DMS114 treated with DMSO at 0.1 percent for 48 hours (cell line): ENCODE measurements around the gene IFNLR1.

Experiments used
- DNase-seq: peaks from one replicate; lab custom pipeline; 2025; ENCODE audit not compliant: unreplicated experiment; lab: John Stamatoyannopoulos, UW

IFNLR1 gene

DNA sequence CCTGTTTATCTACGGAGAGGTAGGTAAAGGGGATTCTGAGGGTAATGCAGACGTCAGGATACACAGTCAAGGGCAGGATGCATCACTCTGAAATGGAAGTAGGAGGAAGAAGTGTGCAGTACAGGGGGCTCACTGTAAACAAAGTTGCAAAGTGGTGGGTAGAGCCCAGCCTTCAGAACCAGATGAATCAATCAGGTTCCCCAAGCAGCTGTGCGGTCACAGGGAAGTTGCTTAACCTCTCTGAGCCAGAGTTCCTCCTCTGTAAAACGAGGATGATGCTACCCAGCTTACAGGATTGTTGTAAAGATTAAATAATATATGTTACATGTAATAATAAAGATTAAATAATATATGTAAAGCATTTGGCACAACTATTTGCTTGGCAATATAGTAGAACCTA is 61.6 kb downstream of the IFNLR1 start:
- no peak for DNase-seq

GRCh38 chr1:24124980-24125379 is 62.1 kb downstream of the IFNLR1 start:
- DNase-seq: no peak

DNA sequence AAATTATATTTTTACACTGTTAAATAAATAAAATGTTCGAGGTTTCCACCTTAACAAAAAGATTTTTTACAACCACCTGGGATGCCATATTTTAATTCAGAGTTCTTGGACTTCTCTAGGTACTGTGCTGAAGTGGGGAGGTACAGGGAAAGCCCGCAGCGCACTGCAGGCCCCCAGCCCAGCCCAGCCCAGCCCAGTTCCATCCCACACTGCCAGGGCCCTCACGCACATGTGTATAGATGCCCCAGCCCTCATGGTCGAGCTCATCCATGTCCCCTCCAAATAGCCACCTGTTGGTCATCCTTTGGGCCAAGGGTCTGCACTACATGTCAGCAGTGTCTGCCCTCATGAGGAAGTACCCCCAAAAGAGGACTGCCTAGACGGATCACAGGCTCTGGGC is 63.5 kb downstream of the IFNLR1 start:
- DNase-seq: no peak

GRCh38 chr1:24122776-24123175 is 64.3 kb downstream of the IFNLR1 start:
- no peak for DNase-seq

- no peak for DNase-seq
These were observed 65.7 kb downstream of the IFNLR1 start for GRCh38 chr1:24121406-24121805.

DNA sequence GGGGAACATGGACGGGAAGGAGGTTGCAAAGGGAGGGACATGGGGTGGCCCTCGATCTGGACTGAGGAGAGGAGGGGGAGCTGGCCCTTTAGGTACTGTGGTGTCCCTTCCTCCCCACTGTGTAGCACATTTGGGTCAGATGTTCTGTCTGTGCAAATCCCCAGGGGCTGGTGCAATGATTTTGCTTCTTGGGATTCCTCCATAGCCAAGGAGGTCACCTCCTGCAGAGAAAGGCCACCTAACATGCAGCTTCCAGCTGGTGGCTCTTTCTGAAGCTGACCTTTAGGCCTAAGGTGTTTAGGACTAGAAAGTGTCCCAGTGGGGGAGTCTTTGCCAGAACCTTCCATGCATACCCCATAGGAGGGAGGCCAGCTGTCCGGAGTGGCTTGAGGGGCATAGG is 66.1 kb downstream of the IFNLR1 start:
- DNase-seq: no peak

DNA sequence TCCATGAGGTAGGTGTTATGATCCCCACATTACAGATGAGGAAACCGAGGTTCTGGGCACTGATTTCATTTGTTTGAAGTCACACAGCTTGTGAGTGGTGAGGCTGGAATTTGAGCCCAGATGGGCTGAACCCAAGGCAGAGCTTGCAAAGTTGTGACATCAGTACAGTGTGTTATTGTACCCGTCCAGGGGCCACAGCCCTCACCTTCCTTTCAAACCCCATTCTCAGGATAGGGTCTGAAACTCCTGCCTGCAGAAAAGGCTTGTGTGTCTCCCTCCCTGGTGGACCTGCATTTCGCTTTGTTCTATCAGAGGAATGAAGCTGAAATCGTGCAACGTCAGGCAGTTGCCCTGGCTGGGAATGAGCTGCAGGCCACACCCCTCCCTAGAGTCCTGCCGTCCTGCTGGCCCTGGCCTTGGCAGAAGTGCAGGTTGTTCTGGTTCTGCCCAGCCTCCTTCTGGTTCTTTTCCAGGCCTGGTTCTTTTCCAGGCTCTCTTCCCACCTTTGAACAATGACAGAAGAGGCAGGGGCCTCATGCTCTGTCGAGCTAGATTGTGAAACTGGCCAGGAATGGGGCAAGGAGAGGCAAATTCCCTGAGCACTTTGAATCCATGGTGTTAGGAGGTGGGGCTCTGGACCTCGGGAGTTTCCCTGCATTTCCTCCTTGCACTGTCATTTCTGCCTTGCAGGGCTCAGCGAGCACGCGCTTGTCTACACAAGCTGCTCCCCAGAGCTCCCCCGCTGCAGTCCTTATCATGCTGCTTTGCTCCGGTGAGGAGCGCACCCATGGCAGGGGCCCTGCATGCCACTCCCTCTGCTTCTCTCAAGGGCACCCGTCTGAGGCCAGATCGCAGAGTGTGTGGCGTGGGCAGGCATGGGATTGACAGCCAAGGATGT is 67.0 kb downstream of the IFNLR1 start:
- no peak for DNase-seq

- DNase-seq: no peak
These were observed 67.6 kb downstream of the IFNLR1 start for GRCh38 chr1:24119489-24119858.

- DNase-seq: no peak
These were observed 68.5 kb downstream of the IFNLR1 start for GRCh38 chr1:24118410-24119242.

DNA sequence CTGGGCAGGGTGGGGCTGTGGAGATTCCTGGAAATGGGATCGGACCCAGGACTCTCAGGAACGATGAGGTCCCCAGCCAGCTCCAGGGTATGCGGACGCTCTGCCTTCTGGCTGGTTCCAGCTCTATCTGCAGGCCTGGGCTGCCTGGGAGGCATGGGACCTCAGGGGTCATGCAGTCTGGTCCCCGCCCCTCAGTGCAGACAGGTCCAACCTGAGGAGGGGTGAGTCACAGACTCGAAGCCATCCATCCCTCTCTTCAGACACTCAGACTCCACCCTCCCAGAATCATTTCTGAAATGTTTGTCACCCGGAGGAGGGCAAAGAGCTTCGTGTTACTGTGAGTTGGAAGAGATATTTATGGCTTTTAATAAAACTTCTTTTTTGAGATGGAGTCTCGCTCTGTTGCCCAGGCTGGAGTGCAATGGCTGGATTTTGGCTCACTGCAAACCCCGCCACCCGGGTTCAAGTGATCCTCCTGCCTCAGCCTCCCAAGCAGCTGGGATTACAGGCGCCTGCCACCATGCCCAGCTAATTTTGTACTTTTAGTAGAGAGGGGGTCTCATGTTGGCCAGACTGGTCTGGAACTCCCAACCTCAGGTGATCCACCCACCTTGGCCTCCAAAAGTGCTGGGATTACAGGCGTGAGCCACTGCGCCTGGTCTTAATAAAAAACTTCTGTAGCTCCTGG is 69.2 kb downstream of the IFNLR1 start:
- DNase-seq: no peak

DNA sequence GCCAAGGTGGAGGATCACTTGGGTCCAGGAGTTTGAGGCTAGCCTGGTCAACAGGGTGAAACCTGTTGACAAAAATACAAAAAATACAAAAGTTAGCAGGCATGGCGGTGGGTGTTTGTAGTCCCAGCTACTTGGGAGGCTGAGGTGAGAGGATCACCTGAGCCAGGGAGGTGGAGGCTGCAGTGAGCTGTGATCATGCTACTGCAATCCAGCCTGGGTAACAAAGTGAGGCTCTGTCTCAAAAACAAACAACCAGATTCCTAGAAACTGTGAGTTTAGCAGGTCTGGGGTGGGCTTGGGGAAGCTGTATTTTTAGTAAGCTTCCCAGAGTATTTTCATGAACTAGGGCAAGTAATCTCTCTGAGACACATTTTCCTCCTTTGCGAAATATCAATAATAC is 70.0 kb downstream of the IFNLR1 start:
- no peak for DNase-seq

GRCh38 chr1:24114753-24115152 is 72.3 kb downstream of the IFNLR1 start:
- no peak for DNase-seq

DNA sequence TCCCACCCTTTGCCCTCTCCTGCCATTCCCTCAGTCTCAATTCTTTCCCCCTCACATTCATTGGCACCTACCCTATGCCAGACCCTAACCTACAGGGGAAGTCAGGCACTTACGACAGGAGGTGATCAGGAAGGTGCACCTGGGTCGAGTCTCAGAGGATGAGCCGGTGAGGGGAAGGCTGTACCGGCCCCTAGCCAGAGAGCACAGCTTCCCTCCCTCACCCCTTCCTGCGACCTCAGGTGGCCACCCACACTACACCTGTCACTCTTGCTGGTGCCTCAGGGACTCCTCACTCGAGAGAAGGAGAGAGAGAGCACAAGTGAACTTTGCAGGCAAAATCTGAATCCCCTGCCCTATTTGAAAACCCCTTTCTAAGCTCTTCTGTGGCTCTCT is 73.5 kb downstream of the IFNLR1 start:
- no peak for DNase-seq

GRCh38 chr1:24111996-24112779 is 74.9 kb downstream of the IFNLR1 start, which contains the start of gene MYOM3:
Gene MYOM3, minus strand, starts transcription at chr1:24112135. Its CDS starts 3,499 bp downstream, at chr1:24108636.
- peak; percentile 40 for DNase-seq

DNA sequence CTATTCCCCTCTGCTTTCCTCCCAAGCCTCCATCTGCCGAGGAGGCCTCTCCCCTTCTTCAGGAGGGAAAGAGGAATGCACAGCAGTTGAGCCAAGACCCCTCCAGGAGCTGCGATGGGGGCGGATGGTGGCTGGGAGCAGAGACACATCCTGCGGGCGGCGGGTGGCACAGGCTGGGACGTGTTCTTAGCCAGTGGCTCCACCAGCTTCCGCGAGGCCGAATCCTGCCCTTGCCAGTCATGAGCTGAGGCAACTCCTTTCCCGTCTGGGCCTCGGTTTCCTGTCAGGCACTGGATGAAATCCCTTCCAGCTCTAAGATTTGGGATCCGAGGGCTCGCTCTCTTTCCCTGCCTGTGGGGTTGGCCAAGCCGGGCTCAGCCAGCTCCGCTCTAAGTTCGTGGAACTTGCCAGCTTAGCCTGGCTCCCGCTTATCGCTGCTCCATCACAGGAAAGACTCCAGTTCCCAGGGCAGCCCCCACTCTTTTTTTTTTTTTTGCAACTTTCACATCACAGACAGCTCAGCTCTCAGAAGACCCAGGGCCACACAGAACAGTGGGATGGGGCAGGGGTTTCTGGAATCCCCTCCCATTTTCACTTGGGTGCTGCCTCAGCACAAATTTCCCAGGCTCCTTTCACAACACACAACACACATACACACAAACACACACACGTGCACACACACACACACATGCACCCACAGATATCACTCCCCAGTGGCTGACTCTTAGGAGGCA is 75.7 kb downstream of the IFNLR1 start:
- no peak for DNase-seq

DNA sequence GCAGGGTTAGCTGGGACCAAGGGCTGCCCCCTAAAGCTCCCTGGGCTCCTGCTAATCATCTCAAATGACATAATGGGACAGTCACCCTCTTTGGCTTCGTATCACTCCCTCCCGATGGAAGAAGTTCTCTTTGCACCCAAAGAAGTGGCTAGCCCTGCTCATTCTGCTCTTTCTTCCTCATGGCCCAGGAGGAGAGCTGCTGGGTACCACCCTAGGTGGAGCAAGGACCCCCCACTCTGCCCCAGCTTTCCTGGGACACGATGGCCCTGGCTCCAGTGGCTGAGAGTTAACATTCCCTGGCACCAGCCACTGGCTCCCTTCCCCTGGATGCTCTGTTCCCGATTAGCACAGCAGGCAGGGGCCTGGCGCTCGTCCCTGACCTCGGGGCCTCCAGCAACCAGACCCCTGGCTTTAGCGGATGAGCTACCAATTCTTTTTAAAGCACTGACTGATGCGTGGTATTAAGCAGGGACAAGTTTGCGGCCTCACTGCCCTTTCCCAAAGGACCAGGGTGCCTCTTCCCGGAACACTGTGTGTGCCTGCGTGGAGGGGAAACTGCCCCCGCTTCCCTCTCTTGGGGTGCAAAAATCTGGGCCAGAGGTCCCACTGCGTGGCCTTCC is 76.3 kb downstream of the IFNLR1 start:
- DNase-seq: no peak

DNA sequence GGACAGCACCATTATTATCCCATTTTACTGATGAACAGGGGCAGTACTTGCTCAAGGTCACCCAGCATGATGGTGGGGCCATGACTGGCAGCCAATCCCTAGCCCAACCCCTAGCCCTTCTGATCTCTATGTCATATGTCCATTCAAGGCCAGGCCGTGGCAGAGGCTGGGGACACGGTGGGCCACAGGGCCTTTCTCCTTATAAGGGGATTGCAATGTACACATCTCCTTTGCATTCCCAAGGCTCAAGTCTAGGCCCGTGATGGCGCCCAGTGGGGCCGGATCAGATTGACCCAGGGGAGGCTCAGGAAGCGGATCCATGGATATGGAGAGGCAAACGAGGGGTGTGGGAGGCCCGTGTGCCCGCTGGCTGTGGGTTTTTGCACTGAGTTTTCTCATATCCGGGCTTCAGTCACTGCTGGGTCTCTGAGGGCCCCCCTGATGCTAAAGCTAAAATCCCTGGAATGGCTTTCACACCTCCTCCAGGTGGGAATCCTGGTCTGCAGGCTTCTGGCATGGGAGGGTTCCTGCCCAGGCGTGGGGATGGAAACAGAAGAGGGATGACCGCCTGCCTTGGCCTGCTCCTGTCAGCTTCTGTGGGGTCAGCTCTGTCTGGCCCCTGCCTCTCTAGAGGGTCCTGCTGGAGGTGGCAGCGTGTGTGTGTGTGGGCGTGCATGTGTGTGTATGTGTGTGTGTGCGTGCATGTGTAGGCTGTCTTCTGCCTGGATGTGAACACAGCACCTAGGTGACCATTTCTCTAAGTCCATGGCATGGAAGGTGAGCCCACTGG is 77.2 kb downstream of the IFNLR1 start:
- DNase-seq: no peak

DNA sequence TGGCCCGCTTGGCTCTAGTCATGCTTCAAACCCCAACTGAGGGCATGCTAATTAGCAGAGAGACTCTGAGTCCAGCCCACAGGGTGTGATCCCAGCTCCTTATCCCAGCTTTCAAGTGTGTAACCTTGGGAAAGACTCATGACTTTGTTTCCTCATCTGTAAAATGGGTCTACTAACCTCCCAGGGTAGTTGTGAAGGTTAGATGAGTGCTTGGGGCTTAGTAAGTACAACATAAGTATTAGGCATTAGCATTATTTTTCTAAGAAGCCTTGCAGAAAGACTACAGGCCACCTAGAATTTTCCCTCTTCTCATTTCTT is 78.0 kb downstream of the IFNLR1 start:
- DNase-seq: no peak
